GM18868 (cell line): ENCODE results near the gene ZNF142.
"Not testable (repeated sequence)": the region's sequence is repeated elsewhere in the genome, so short reads cannot be mapped to it uniquely, and the experiment has no call there.

ENCODE experiments used
- ATAC-seq: cut with Tn5 transposase; IDR thresholded peaks from one replicate; pipeline ENCODE4 v1.9.1; 2021; ENCODE audit warnings: mild to moderate bottlenecking, moderate library complexity; ENCODE audit not compliant: unreplicated experiment

Gene ZNF142, protein sequence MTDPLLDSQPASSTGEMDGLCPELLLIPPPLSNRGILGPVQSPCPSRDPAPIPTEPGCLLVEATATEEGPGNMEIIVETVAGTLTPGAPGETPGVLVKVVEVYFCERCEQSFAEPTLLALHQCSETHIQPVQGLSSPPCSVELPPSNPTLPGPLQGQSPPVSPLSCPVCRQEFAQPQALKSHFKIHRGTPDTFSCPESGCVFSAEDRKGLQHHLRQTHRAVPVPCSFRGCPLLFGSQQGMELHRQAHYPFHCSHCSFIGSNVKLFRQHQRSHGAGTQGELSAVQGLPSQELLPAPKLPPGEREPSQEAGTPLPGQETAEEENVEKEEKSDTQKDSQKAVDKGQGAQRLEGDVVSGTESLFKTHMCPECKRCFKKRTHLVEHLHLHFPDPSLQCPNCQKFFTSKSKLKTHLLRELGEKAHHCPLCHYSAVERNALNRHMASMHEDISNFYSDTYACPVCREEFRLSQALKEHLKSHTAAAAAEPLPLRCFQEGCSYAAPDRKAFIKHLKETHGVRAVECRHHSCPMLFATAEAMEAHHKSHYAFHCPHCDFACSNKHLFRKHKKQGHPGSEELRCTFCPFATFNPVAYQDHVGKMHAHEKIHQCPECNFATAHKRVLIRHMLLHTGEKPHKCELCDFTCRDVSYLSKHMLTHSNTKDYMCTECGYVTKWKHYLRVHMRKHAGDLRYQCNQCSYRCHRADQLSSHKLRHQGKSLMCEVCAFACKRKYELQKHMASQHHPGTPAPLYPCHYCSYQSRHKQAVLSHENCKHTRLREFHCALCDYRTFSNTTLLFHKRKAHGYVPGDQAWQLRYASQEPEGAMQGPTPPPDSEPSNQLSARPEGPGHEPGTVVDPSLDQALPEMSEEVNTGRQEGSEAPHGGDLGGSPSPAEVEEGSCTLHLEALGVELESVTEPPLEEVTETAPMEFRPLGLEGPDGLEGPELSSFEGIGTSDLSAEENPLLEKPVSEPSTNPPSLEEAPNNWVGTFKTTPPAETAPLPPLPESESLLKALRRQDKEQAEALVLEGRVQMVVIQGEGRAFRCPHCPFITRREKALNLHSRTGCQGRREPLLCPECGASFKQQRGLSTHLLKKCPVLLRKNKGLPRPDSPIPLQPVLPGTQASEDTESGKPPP (N-terminal part only)

GRCh38 chr2:218659258-218659987 lies at the start of gene ZNF142, which contains the start of gene BCS1L:
TSS of gene ZNF142 (minus strand) at chr2:218659623. CDS start at chr2:218656429, 3,194 bp downstream.
TSS of gene BCS1L (plus strand) at chr2:218659683. CDS start at chr2:218660988, 1,305 bp downstream.
- peak; percentile 98 for ATAC-seq

- no peak for ATAC-seq
Observed at GRCh38 chr2:218708086-218708485, 48.7 kb upstream of the ZNF142 start.

- no peak for ATAC-seq
Observed at GRCh38 chr2:218703341-218703740, 43.9 kb upstream of the ZNF142 start.

GRCh38 chr2:218701806-218702205 lies 42.4 kb upstream of the ZNF142 start:
- no peak for ATAC-seq

GRCh38 chr2:218698885-218699284 lies 39.5 kb upstream of the ZNF142 start:
- no peak for ATAC-seq

GRCh38 chr2:218694405-218695145 lies 35.2 kb upstream of the ZNF142 start:
- no peak for ATAC-seq

- ATAC-seq, result no peak
Observed at GRCh38 chr2:218691234-218691633, 31.8 kb upstream of the ZNF142 start.

- ATAC-seq, result not testable (repeated sequence)
Observed at GRCh38 chr2:218687400-218688060, 28.1 kb upstream of the ZNF142 start.

- ATAC-seq, result no peak
Observed at GRCh38 chr2:218680061-218680460, 20.6 kb upstream of the ZNF142 start.

GRCh38 chr2:218679119-218679518 lies 19.7 kb upstream of the ZNF142 start:
- ATAC-seq, result no peak

DNA sequence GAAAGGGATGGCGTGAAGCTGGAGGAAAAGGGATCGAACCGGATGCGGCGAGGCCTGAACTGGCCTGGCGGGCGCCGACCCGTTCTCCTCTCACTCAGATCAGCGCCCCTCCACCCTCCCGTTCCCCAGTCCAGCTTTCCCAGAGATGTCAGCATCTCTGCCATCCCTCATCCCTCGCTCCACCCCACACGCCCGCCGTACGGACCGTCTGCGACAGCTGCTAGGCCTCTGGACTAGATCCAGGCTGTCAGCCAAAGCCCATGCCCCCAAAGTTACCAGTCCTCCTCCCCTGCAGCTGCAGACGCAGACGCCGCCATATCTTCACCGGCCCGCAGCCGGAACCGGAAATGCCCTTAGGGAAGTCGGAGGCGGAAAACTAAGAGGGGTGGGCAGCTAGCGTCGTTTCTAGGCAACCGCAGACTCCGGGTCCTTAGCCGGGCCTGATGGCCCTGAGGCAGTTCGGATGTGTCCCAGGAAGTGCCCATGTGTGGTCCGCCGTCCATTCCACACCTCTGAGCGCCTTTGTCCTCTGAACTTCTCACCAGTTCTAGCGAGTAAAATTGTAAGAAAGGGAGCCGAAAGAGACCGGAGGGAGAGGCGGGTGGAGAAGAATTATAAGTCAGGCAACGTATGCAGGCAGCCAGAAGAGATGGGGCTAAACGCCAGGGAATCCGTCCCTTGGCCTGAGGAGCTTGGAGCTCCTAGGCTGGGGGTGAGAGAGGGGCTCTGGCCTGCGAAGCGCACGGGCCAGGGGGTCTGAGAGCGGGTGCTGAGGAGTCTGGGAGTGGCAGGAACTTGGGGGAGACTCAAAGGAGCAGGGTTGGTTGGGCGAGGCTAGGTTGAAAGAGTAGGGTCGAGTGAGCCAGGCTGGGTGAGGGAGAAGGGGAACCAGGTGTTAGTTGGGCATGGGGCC lies 12.5 kb upstream of the ZNF142 start, which contains the start of the genes RNF25 and STK36:
Gene RNF25 (minus strand): TSS at position 349 of the 913 bp plus-strand sequence. CDS start 32 bp downstream, at position 317.
Gene STK36 (plus strand): TSS at position 433 of the 913 bp plus-strand sequence. CDS start 744 bp downstream, outside the sequence.
- peak; percentile 99 for ATAC-seq

GRCh38 chr2:218671097-218671653 lies 11.8 kb upstream of the ZNF142 start:
- ATAC-seq, result no peak

DNA sequence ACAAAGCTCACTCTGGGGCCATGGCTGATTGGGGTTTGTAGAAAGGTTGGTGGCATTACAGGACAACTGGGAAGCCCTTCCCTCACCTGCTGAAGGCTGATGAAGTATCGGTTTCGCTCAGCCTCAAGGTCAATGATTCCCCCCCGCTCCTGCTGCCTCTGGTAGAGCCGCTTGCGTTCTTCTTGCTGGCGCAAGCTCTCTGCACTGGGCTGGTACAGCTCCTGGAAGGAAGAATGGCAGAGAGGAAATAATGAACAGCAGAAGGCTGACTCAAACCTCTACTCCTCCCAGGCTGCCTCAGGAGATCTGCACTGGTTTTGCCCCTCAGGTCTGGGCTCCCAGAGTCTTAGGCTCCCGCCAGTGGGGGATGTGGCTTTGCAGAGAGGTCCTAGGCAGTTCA lies 5.2 kb upstream of the ZNF142 start:
- ATAC-seq, result no peak

DNA sequence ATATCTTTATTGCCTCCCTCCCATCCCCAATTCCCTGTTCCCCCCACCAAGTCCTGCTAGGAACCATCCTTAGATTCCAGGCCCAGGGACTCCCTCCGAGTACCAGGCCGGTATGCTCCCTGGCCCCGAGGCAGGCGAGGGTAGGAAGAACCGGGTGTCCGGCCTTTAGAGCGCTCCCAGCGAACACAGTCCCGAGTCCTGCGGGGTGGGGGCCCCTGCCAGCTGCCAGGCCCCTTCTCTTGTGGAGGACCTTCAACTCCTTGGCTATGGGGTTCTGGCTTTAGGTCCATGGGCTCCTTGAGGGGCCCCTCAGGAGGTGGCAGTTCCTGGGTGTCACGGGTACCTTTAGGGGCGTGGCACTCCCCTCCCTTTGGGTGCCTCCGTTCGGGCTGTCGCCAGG lies 4.5 kb upstream of the ZNF142 start:
- no peak for ATAC-seq

DNA sequence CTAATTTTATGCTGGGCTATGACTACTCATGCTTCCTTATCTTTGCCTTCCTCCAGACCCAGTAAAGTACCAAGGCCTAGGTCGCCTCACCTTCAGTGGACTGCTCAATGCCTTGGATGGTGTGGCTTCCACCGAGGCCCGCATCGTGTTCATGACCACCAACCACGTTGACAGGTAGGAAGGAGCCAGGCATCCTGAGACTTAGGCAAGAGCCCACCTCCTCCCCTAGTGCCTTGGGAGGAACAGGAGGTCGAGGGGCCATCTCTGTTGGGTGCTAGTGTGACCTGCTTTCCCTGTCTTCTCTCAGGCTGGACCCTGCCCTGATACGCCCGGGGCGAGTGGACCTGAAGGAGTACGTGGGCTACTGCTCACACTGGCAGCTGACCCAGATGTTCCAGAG lies 3.4 kb upstream of the ZNF142 start:
- ATAC-seq, result no peak

DNA sequence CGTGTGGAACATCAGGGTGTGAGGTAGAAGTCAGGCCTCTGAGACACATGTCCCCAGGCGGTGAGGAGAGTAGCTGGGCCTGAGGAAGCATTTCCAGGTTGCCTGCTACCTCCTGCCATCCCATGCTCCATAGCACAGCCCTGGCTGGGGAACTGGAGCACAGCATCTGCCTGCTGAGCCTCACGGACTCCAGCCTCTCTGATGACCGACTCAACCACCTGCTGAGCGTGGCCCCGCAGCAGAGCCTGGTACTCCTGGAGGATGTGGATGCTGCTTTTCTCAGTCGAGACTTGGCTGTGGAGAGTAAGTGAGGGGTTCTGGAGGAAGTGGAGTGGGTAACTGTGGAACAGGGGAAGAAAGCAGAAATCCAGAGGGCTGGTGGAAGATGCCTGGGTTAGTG lies 3.0 kb upstream of the ZNF142 start:
- ATAC-seq, result no peak

DNA sequence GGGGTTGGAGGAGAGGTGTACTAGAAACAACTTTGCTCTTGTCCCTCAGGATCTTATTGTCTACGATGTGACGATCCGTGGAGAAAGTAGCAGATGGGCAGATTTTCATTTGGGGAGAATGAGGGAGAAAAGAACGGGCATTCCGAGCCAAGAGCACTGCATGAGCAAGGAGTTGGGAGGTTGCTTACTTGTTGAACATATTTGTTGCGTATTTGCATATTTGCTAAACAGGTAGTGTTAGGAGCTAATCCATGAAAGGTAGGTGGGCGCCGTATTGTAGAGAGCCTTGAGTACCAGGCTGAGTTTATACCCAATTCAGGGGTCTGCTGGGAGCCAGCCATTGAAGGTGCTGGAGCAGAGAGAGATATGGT lies 550 bp upstream of the ZNF142 start:
- no peak for ATAC-seq
